ENCODE results near the gene HSPB1.
"Not testable (repeated sequence)": the region's sequence is repeated elsewhere in the genome, so short reads cannot be mapped to it uniquely, and the experiment has no call there.

Gene HSPB1

DNA sequence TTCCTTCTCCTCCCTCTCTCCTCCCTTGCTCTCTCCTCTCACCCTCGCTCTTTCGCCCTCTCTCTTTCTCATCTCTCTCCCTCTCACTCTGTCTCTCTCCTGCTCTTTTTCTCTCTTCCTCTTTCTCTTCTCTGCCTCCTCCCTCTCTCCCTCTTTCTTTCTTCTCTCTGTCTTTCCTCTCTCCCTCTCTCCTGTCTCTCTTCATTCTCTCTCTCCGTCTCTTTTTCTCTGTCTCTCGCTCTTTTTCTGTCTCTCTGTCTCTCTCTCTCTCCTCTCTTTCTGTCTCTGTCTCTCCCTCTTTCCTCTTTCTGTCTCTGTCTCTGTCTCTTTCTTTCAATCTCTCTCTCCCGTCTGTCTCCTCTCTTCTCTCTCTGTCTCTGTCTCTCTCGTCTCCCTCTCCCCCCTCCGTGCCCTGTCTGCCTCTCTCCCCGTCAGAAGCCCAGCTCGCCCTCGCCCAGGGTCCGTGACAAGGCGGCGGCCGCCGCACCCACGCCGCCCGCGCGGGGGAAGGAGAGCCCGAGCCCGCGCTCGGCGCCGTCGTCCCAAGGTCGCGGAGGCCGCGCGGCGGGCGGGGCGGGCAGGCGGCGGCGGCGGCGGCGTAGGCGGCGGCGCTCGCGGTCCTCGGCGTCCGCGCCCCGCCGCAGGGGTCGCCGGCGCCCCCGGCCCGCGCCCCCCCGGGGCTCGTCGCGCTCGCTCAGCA lies 21.3 kb upstream of the HSPB1 start:
- peak overlapping the region in 1 of 2 donors; percentile 32 for H3K9ac ChIP-seq (ENCODE audit: low read length in 2 of 2)
- peaks cover 12% of the 10 kb centered on the region for H3K4me1 ChIP-seq (ENCODE audit: control insufficient read depth, insufficient read depth, low read length)
- H3K27me3 ChIP-seq (ENCODE audit: control insufficient read depth in 1 of 2, insufficient read depth in 2 of 2, low read length in 2 of 2) = peaks cover 13 to 19% of the 10 kb centered on the region in 2 donors
- no peaks in the 10 kb centered on the region for H3K36me3 ChIP-seq (ENCODE audit: control insufficient read depth in 2 of 2, insufficient read depth in 2 of 2, low read length in 2 of 2)
- H3K9me3 ChIP-seq (ENCODE audit: control insufficient read depth in 2 of 2, low read length in 2 of 2) = no peaks in the 10 kb centered on the region
- no peak overlapping the region for H3K27ac ChIP-seq (ENCODE audit: low read length)
- peak overlapping the region; percentile 64 to 65 for H3K4me3 ChIP-seq (ENCODE audit: low read length in 2 of 2)

DNA sequence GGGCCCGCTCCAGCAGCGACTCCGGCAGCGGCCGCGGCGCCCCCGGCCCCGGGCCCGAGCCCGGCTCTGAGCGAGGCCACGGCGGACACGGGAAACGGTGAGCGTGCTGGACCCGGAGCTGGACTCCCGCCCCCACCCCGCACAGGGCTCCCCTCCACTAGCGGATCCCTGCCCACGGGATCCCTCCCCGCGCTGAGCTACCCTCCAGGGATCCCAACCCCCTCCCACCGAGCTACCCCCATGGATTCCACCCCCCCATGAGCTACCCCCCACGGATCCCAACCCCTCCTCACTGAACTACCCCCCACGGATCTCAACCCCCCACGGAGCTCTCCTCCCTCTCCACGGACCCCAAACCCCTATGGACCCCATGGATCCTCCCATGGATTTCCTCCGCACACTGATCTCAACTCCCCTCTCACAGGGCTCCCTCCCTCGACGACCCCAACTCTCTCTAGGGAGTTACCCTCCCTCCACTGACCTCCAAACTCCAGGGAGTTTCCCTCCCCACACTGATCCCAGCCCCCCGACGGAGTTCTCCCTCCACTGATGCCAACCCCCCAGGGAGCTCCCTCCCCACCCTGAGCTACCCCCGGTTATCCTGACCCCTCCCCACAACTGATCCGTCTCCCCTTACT lies 20.6 kb upstream of the HSPB1 start:
- no peak overlapping the region for H3K9ac ChIP-seq (ENCODE audit: low read length in 2 of 2)
- peaks cover 9 to 19% of the 10 kb centered on the region in 2 donors for H3K27me3 ChIP-seq (ENCODE audit: control insufficient read depth in 1 of 2, insufficient read depth in 2 of 2, low read length in 2 of 2)
- peaks cover 12% of the 10 kb centered on the region for H3K4me1 ChIP-seq (ENCODE audit: control insufficient read depth, insufficient read depth, low read length)
- H3K9me3 ChIP-seq (ENCODE audit: control insufficient read depth in 2 of 2, low read length in 2 of 2) = no peaks in the 10 kb centered on the region
- no peak overlapping the region for H3K27ac ChIP-seq (ENCODE audit: low read length)
- H3K4me3 ChIP-seq (ENCODE audit: low read length in 2 of 2) = peak overlapping the region in 1 of 2 donors; percentile 59
- H3K36me3 ChIP-seq (ENCODE audit: control insufficient read depth in 2 of 2, insufficient read depth in 2 of 2, low read length in 2 of 2) = no peaks in the 10 kb centered on the region

DNA sequence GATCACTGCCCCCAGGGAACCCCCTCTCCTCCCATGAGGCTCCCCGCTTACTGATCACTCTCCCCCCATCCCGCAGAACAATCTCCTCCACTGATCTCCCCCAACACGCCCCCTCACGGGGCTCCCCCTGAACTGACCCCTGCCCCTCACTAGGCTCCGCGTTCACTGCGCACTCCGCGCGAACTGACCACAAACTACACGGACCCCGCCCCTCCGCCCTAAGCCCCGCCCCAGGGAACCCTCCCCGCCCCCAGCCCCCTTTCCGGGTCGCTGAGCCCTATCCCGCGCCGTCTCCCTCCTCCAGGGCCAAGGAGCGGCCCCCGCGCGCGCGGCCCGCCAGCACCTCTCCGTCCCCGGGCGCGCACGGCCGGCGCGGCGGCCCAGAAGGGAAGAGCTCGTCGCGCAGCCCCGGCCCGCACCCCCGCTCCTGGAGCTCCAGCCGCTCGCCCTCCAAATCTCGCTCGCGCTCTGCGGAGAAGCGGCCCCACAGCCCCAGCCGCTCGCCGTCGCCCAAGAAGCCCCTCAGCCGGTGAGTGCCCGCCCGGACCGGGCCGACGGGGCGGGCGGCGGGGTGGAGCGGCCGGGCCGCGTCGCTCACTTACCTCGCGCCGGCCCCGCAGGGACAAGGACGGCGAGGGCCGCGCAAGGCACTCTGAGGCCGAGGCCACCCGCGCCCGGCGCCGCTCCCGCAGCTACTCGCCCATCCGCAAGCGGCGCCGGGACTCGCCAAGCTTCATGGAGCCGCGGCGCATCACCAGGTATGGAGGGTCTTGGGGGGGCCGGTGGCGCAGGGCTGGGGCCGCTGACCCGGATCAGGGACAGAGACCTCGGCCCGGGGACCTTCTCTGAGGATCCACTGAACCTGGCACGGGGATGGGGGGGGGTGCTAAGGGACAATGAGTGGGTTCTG lies 19.9 kb upstream of the HSPB1 start:
- H3K9me3 ChIP-seq (ENCODE audit: control insufficient read depth in 2 of 2, low read length in 2 of 2) = no peaks in the 10 kb centered on the region
- H3K36me3 ChIP-seq (ENCODE audit: control insufficient read depth in 2 of 2, insufficient read depth in 2 of 2, low read length in 2 of 2) = no peaks in the 10 kb centered on the region
- no peak overlapping the region for H3K27ac ChIP-seq (ENCODE audit: low read length)
- no peak overlapping the region for H3K9ac ChIP-seq (ENCODE audit: low read length in 2 of 2)
- H3K4me1 ChIP-seq (ENCODE audit: control insufficient read depth, insufficient read depth, low read length) = peaks cover 12% of the 10 kb centered on the region
- peaks cover 8 to 19% of the 10 kb centered on the region in 2 donors for H3K27me3 ChIP-seq (ENCODE audit: control insufficient read depth in 1 of 2, insufficient read depth in 2 of 2, low read length in 2 of 2)
- peak overlapping the region in 1 of 2 donors; percentile 59 for H3K4me3 ChIP-seq (ENCODE audit: low read length in 2 of 2)

DNA sequence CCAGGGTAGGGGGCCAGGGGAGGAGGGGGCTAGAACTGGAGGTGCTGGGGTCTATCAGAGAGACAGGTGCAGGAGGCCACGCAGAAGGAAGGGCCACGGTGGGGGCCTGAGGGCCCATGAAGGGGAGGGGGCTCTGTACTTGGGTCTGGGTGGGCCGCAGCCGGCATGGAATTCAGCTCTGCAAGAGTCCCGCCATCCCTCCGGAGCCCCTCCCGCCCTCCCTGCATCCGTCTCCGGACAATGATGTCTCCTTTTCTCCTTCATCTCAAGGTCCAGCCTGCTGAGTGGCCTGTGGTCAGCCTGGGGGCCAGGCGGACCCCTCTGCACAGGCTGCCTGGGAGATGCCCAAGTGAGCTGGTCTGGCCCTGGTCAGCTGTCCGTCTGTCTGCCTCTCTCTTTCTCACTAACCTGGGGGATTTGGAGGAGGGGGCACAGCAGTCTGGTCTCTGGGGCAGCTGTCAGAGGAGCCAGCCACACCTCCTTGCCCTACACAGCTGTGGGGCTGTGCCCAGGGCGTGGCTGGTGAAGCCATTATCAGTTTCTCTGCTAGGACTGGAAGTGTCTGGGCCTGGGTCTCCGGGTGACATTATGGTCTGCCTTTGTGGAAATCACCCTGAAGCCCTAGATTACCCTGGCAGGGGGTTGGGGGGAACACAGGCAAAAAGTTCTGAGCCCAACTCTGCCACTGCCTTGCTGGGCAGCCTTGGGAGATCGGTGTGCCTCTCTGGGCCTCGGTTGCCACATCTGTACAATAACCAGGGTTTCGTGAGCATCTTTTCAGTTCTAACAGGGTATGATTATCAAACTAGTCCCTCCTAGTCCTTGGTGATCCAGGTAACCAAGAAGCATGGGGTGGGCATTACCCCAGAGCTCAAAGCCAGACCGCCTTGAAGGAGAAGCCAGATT lies 19.0 kb upstream of the HSPB1 start:
- peaks cover 12% of the 10 kb centered on the region for H3K4me1 ChIP-seq (ENCODE audit: control insufficient read depth, insufficient read depth, low read length)
- H3K27me3 ChIP-seq (ENCODE audit: control insufficient read depth in 1 of 2, insufficient read depth in 2 of 2, low read length in 2 of 2) = peaks cover 6 to 19% of the 10 kb centered on the region in 2 donors
- H3K9me3 ChIP-seq (ENCODE audit: control insufficient read depth in 2 of 2, low read length in 2 of 2) = no peaks in the 10 kb centered on the region
- peak overlapping the region in 1 of 2 donors; percentile 59 for H3K4me3 ChIP-seq (ENCODE audit: low read length in 2 of 2)
- no peak overlapping the region for H3K27ac ChIP-seq (ENCODE audit: low read length)
- H3K9ac ChIP-seq (ENCODE audit: low read length in 2 of 2) = no peak overlapping the region
- H3K36me3 ChIP-seq (ENCODE audit: control insufficient read depth in 2 of 2, insufficient read depth in 2 of 2, low read length in 2 of 2) = no peaks in the 10 kb centered on the region

DNA sequence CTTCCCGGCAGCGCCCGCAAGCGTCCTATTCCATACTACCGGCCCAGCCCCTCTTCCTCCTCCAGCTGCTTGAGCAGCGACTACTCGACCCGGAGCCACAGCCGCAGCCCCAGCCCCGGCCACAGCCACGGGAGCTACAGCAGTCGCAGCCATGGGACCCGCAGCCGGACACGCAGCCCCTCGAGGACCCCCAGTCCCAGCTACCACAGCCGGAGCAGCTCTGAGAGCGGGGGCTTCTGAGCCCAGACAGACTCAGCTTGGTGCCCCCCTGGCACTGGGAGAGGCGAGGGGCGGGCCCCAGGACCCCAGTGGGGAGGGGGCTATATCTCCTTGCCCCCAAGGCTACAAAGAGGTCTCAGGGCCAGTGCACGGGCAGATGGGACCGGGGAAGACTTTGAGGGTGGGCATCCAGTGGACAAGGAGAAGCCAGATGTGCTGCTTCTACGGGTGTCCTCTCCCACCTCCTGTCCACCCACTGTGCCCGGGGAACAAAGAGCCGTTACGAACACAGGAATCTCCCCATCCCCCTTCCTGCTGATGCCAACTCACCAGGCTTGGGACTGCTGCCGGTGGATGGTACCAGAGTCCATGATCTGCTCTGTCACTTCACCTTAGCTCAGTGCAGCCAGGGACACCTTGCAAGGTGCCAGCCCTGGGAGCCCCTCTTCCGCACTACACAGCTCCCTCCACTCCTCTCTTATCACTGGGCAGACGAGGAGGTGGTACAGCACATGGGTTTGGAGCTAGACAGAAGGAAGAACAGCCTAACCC lies 16.7 kb upstream of the HSPB1 start:
- Histone ChIP-seq H3K4me1 (ENCODE audit: control insufficient read depth, insufficient read depth, low read length) (peaks cover 12% of the 10 kb centered on the region), H3K36me3 (ENCODE audit: control insufficient read depth in 2 of 2, insufficient read depth in 2 of 2, low read length in 2 of 2) (no peaks in the 10 kb centered on the region), H3K9ac (ENCODE audit: low read length in 2 of 2) (no peak overlapping the region), H3K9me3 (ENCODE audit: control insufficient read depth in 2 of 2, low read length in 2 of 2) (no peaks in the 10 kb centered on the region), H3K4me3 (ENCODE audit: low read length in 2 of 2) (no peak overlapping the region), H3K27me3 (ENCODE audit: control insufficient read depth in 1 of 2, insufficient read depth in 2 of 2, low read length in 2 of 2) (peaks cover 3 to 19% of the 10 kb centered on the region in 2 donors), H3K27ac (ENCODE audit: low read length) (no peak overlapping the region)

DNA sequence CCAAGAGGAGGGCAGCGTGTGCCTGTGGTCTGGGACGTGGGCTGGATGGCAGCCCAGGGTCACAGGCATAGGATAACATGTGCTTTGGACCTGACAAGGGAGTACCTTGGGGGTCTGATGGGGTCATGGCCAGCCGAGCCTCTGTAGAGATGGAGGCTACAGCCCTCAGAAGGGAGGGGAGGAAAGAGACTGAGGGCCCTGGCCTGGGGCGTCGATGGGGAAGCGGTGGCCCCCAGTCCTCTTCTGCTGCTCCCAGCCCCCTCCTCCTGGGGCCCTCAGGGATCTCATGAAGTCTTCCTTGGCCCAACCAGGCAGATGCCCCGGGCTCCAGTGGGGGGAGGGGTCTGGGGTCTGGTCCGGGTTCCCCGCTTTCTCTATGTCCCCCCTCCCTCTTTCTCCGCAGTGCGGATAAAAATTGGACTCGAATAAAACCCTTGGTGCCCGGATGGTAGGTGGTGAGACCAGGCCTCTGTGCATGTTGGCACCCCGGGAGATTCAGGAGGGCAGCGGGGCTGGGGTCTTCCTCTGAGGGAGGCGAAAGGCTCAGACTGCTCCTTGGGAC lies 15.6 kb upstream of the HSPB1 start:
- no peaks in the 10 kb centered on the region for H3K36me3 ChIP-seq (ENCODE audit: control insufficient read depth in 2 of 2, insufficient read depth in 2 of 2, low read length in 2 of 2)
- H3K4me3 ChIP-seq (ENCODE audit: low read length in 2 of 2) = no peak overlapping the region
- H3K9me3 ChIP-seq (ENCODE audit: control insufficient read depth in 2 of 2, low read length in 2 of 2) = no peaks in the 10 kb centered on the region
- peaks cover 3 to 11% of the 10 kb centered on the region in 2 donors for H3K27me3 ChIP-seq (ENCODE audit: control insufficient read depth in 1 of 2, insufficient read depth in 2 of 2, low read length in 2 of 2)
- peaks cover 15% of the 10 kb centered on the region for H3K4me1 ChIP-seq (ENCODE audit: control insufficient read depth, insufficient read depth, low read length)
- H3K9ac ChIP-seq (ENCODE audit: low read length in 2 of 2) = no peak overlapping the region
- H3K27ac ChIP-seq (ENCODE audit: low read length) = no peak overlapping the region

DNA sequence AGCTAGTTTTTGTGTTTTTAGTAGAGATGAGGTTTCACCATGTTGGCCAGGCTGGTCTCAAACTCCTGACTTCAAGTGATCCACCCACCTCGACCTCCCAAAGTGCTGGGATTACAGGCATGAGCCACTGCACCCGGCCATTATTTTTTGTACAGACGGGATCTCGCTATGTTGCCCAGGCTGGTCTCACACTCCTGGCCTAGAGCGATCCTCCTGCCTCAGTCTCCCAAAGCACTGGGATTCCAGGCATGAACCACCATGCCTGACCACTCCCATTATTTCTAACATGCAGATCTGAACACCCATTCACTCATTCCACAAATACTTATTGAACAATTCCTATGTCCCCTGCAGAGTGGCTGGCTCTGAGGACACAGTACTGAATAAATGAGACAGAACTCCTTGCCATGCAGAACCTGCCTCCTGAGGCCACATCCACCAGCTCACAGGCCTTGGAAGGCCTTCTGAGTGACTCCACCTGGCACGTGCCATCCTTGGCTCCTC lies 11.6 kb upstream of the HSPB1 start:
- not testable (repeated sequence) for H3K36me3 ChIP-seq (ENCODE audit: control insufficient read depth in 2 of 2, insufficient read depth in 2 of 2, low read length in 2 of 2); H3K4me3 ChIP-seq (ENCODE audit: low read length in 2 of 2); H3K9me3 ChIP-seq (ENCODE audit: control insufficient read depth in 2 of 2, low read length in 2 of 2); H3K27me3 ChIP-seq (ENCODE audit: control insufficient read depth in 1 of 2, insufficient read depth in 2 of 2, low read length in 2 of 2)
- Histone ChIP-seq H3K27ac (ENCODE audit: low read length) (peak overlapping the region; percentile 98), H3K9ac (ENCODE audit: low read length in 2 of 2) (peak overlapping the region in 1 of 2 donors; percentile 45), H3K4me1 (ENCODE audit: control insufficient read depth, insufficient read depth, low read length) (peaks cover 40% of the 10 kb centered on the region)

DNA sequence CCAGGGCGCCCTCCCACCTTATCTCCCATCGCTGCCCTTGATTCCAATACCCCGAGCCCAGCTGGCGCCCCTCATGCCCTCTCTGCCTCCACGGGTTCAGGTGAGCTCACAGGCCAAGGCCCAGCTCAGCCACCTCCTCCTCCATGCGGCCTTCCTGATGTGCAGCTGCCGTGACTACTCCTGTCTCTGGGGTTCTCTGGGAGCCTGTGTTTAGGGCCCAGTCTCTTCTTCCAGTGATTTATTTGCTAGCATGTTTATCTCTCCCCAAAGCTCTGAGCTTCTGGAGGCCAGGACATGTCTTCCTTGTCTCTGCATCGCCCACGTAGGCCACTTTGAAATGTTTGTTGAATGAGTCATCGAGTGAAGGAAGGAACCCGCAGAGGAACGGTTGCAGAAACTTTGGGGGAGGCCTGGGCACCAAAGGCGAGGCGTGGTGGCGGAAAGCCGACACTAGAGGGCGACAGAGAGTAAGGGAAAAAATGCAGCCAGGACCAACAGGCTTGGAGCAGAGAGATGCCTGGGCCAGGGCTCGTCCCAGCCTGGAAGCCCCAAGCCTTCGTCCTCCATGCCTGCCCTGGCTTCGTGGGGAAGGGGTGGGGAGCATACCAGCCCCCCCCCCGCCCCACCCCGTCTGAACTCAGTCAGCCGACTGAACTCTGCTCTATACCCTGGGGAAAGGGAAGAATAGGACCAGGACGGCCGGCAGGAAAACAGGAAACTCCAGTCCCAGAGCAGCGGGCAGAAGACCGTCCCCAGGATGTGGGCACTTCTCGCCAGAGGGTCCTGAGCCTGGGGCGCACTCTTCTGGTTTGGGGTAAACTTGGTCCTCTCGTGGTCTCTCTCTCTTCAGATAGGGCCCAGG lies 10.9 kb upstream of the HSPB1 start:
- Histone ChIP-seq H3K4me1 (ENCODE audit: control insufficient read depth, insufficient read depth, low read length) (peaks cover 40% of the 10 kb centered on the region), H3K4me3 (ENCODE audit: low read length in 2 of 2) (peak overlapping the region; percentile 44 to 67), H3K27ac (ENCODE audit: low read length) (peak overlapping the region; percentile 98), H3K27me3 (ENCODE audit: control insufficient read depth in 1 of 2, insufficient read depth in 2 of 2, low read length in 2 of 2) (no peaks in the 10 kb centered on the region), H3K36me3 (ENCODE audit: control insufficient read depth in 2 of 2, insufficient read depth in 2 of 2, low read length in 2 of 2) (no peaks in the 10 kb centered on the region), H3K9me3 (ENCODE audit: control insufficient read depth in 2 of 2, low read length in 2 of 2) (no peaks in the 10 kb centered on the region), H3K9ac (ENCODE audit: low read length in 2 of 2) (peak overlapping the region; percentile 68 to 78)

DNA sequence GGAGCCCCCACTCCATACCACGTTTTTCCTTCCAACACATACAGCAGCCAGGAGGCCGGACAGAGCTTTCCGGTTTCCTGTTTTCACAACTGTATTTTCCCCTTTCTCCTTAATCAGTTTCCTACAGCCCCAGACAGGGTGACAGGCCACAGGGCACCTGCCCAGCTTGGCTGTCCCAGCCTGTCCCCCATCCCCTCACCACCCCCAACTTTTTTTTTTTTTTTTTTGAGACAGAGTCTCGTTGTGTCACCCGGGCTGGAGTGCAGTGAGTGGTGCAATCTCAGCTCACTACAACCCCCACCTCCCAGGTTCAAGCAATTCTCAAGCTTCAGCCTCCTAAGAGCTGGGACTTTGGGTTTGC lies 10.3 kb upstream of the HSPB1 start:
- H3K27ac ChIP-seq (ENCODE audit: low read length) = peak overlapping the region; percentile 98
- no peaks in the 10 kb centered on the region for H3K9me3 ChIP-seq (ENCODE audit: control insufficient read depth in 2 of 2, low read length in 2 of 2)
- H3K27me3 ChIP-seq (ENCODE audit: control insufficient read depth in 1 of 2, insufficient read depth in 2 of 2, low read length in 2 of 2) = no peaks in the 10 kb centered on the region
- H3K4me3 ChIP-seq (ENCODE audit: low read length in 2 of 2) = peak overlapping the region; percentile 44 to 67
- peak overlapping the region; percentile 68 to 78 for H3K9ac ChIP-seq (ENCODE audit: low read length in 2 of 2)
- peaks cover 45% of the 10 kb centered on the region for H3K4me1 ChIP-seq (ENCODE audit: control insufficient read depth, insufficient read depth, low read length)
- no peaks in the 10 kb centered on the region for H3K36me3 ChIP-seq (ENCODE audit: control insufficient read depth in 2 of 2, insufficient read depth in 2 of 2, low read length in 2 of 2)
